IMR-90 (cell line): ENCODE data around the gene PIP5K1B. TPM values are rescaled to one million over a fixed set of nuclear protein-coding genes. Genes with fewer than 3 reads are reported as not detected.

Experiments used
- ATAC-seq: fragments of 200-7000 bp; cut with Tn5 transposase; 2 replicates; pipeline ENCODE4 v1.9.1; 2020; ENCODE audit warnings: low read depth, mild to moderate bottlenecking, moderate library complexity
- BruUV-seq: library from RNA; stranded (reverse); fragments of 400-500 nt; replicated peaks from 2 replicates; lab custom pipeline; 2021; lab: Mats Ljungman, UMichigan
- CTCF ChIA-PET: fragments of 300-600 bp; formaldehyde crosslinking; extraction: SDS; loops from one replicate; lab custom pipeline; 2021; ENCODE audit warnings: antibody characterized with exemption; lab: Yijun Ruan, JAX
- POLR2A ChIA-PET: fragments of 300-600 bp; sonication (Branson Sonifier 250); formaldehyde crosslinking; loops from one replicate; lab custom pipeline; 2022; ENCODE audit warnings: antibody characterized with exemption; ENCODE audit not compliant: unreplicated experiment; lab: Charles Lee
- DNase-seq: peaks from one replicate; pipeline ENCODE4 v3.0.0; 2013
- H2AFZ ChIP-seq: replicated peaks from 2 replicates; pipeline ENCODE3; 2013; ENCODE audit warnings: low read length, mild to moderate bottlenecking; ENCODE audit not compliant: poor library complexity
- H2AK5ac ChIP-seq: 2 replicates; pipeline ENCODE4 v1.6.1; 2013; ENCODE audit warnings: low read depth, low read length, inconsistent platforms
- H2AK9ac ChIP-seq: replicated peaks from 2 replicates; pipeline ENCODE3; 2013; ENCODE audit warnings: mild to moderate bottlenecking, low read depth, low read length, moderate library complexity; ENCODE audit not compliant: poor library complexity
- H2BK120ac ChIP-seq: 2 replicates; pipeline ENCODE4 v1.6.1; 2013; ENCODE audit warnings: low read depth, low read length, inconsistent platforms
- H2BK15ac ChIP-seq: 3 replicates; pipeline ENCODE4 v1.6.1; 2013; ENCODE audit warnings: low read depth, low read length, inconsistent platforms
- H2BK20ac ChIP-seq: 2 replicates; pipeline ENCODE4 v1.6.1; 2013; ENCODE audit warnings: low read depth, mild to moderate bottlenecking, inconsistent platforms, low read length, moderate library complexity
- H2BK5ac ChIP-seq: 2 replicates; pipeline ENCODE4 v1.6.1; 2013; ENCODE audit warnings: mild to moderate bottlenecking, low read depth, low read length, inconsistent platforms; ENCODE audit not compliant: poor library complexity, severe bottlenecking
- H3K14ac ChIP-seq: replicated peaks from 2 replicates; pipeline ENCODE4 v1.6.1; 2013; ENCODE audit warnings: low read depth, low read length, inconsistent platforms
- H3K18ac ChIP-seq: 2 replicates; pipeline ENCODE4 v1.6.1; 2013; ENCODE audit warnings: low read depth, low read length, control low read depth
- H3K23ac ChIP-seq: 2 replicates; pipeline ENCODE4 v1.6.1; 2013; ENCODE audit warnings: low read depth, low read length, inconsistent platforms
- H3K27ac ChIP-seq: 2 replicates; pipeline ENCODE4 v1.5.1; 2013; ENCODE audit warnings: mild to moderate bottlenecking, control low read depth, low read length; ENCODE audit not compliant: insufficient read depth
- H3K27me3 ChIP-seq: 2 replicates; pipeline ENCODE4 v1.6.1; 2013; ENCODE audit warnings: low read length; ENCODE audit not compliant: control insufficient read depth, insufficient read depth
- H3K36me3 ChIP-seq: 2 replicates; pipeline ENCODE4 v1.6.1; 2013; ENCODE audit warnings: low read length, mixed read lengths; ENCODE audit not compliant: control insufficient read depth, insufficient read depth
- H3K4ac ChIP-seq: 2 replicates; pipeline ENCODE4 v1.6.1; 2013; ENCODE audit warnings: low read depth, low read length, inconsistent platforms
- H3K4me1 ChIP-seq: 2 replicates; pipeline ENCODE4 v1.6.1; 2013; ENCODE audit warnings: low read length, mixed read lengths; ENCODE audit not compliant: control insufficient read depth, insufficient read depth
- H3K4me2 ChIP-seq: 2 replicates; pipeline ENCODE4 v1.6.1; 2013; ENCODE audit warnings: low read depth, mild to moderate bottlenecking, control low read depth, low read length, moderate library complexity
- H3K4me3 ChIP-seq: 2 replicates; pipeline ENCODE4 v1.5.1; 2013; ENCODE audit warnings: low read depth, mild to moderate bottlenecking, control low read depth, low read length, moderate library complexity; ENCODE audit not compliant: insufficient read depth
- H3K56ac ChIP-seq: 2 replicates; pipeline ENCODE4 v1.6.1; 2013; ENCODE audit warnings: low read length, inconsistent platforms; ENCODE audit not compliant: insufficient read depth; ENCODE audit errors: extremely low read depth
- H3K79me1 ChIP-seq, 2 experiments: 2 replicates each; pipeline ENCODE4 v1.6.1; 2013; ENCODE audit warnings: low read length in 2 of 2, inconsistent platforms in 1 of 2, low read depth in 1 of 2
- H3K9ac ChIP-seq: 2 replicates; pipeline ENCODE4 v1.6.1; 2013; ENCODE audit warnings: low read depth, low read length, control low read depth
- H3K9me1 ChIP-seq: 2 replicates; pipeline ENCODE4 v1.6.1; 2013; ENCODE audit warnings: low read length, inconsistent platforms; ENCODE audit not compliant: insufficient read depth
- H3K9me3 ChIP-seq: 2 replicates; pipeline ENCODE4 v1.6.1; 2013; ENCODE audit warnings: low read length; ENCODE audit not compliant: control insufficient read depth, insufficient read depth
- H4K20me1 ChIP-seq: 2 replicates; pipeline ENCODE4 v1.6.1; 2013; ENCODE audit warnings: low read length, inconsistent platforms; ENCODE audit not compliant: insufficient read depth
- H4K5ac ChIP-seq: 2 replicates; pipeline ENCODE4 v1.6.1; 2013; ENCODE audit warnings: mild to moderate bottlenecking, low read depth, low read length, control low read depth
- H4K8ac ChIP-seq, 2 experiments: 2 replicates each; pipeline ENCODE4 v1.6.1; 2013; ENCODE audit warnings: low read depth in 2 of 2, low read length in 2 of 2, control low read depth in 1 of 2, inconsistent platforms in 1 of 2
- H4K91ac ChIP-seq: 2 replicates; pipeline ENCODE4 v1.6.1; 2013; ENCODE audit warnings: low read depth, low read length, inconsistent platforms; ENCODE audit not compliant: insufficient read depth
- BHLHE40 ChIP-seq: fragments of 150-350 bp; IDR thresholded peaks from 2 replicates; pipeline ENCODE4 v1.6.1; 2016; ENCODE audit warnings: mild to moderate bottlenecking, low read depth, low read length
- CEBPB ChIP-seq: IDR thresholded peaks from 2 replicates; pipeline ENCODE4 v1.6.1; 2012; ENCODE audit warnings: low read depth, low read length, improper control_type of control experiment
- FOS ChIP-seq: fragments of 150-350 bp; IDR thresholded peaks from 2 replicates; pipeline ENCODE4 v1.6.1; 2016; ENCODE audit warnings: low read depth, low read length
- RFX5 ChIP-seq: IDR thresholded peaks from 2 replicates; pipeline ENCODE4 v1.8.0; 2012; ENCODE audit warnings: low read depth, mild to moderate bottlenecking, low read length, moderate library complexity
- USF2 ChIP-seq: fragments of 150-350 bp; IDR thresholded peaks from 2 replicates; pipeline ENCODE4 v1.6.1; 2017; ENCODE audit warnings: mild to moderate bottlenecking, antibody characterized with exemption, low read length, low read depth
- WGBS, 2 experiments: methylation state at CpG; one replicate each; pipeline versions ENCODE4 v1.1.5 to v1.1.7; 2013; ENCODE audit warnings: missing lambda C conversion rate in 2 of 2; ENCODE audit not compliant: insufficient read length in 1 of 2; ENCODE audit errors: extremely low coverage in 2 of 2; 5-methylcytosine and 5-hydroxymethylcytosine counted together
- dilution Hi-C: fragments of 300-500 bp; cut with HindIII; formaldehyde crosslinking; loops from one replicate; pipeline ENCODE4 v1.14.3; 2018; ENCODE audit warnings: low sequenced_read_pairs; ENCODE audit not compliant: unreplicated experiment
- in situ Hi-C: fragments of 300-500 bp; cut with MboI; formaldehyde crosslinking; loops from 3 replicates; pipeline ENCODE4 v1.14.3; 2019; ENCODE audit warnings: low sequenced_read_pairs, inconsistent platforms, mixed read lengths
- intact Hi-C: fragments of 100-400 bp; cut with micrococcal nuclease; formaldehyde crosslinking; loops from 2 replicates; pipeline ENCODE4 v1.10.0; 2022
- polyA plus RNA-seq, 3 experiments: library from polyadenylated mRNA; depleted of rRNA; stranded (reverse); fragments of >200 nt; gene quantifications; 2 replicates each; pipeline ENCODE4 v1.2.3, GENCODE V29; 2012; ENCODE audit warnings: low replicate concordance in 1 of 3
- total RNA-seq: library from RNA; depleted of rRNA; stranded (reverse); fragments of >200 nt; gene quantifications from 2 replicates; pipeline ENCODE4 v1.2.3, GENCODE V29; 2012

Gene PIP5K1B
- total and polyA plus RNA-seq, 2 of the 4 experiments (the other 2 are of a cell fraction): not detected

GRCh38 chr9:68726489-68726888 lies 21.4 kb downstream of the PIP5K1B start:
- Histone ChIP-seq H4K8ac (no peak overlapping the region), H4K20me1 (no peaks in the 10 kb centered on the region), H2BK15ac (no peak overlapping the region), H2BK120ac (no peak overlapping the region), H3K4me3 (no peak overlapping the region), H3K18ac (no peak overlapping the region), H3K9me1 (no peaks in the 10 kb centered on the region), H3K36me3 (no peaks in the 10 kb centered on the region), H2AFZ (no peak overlapping the region), H3K9me3 (no peaks in the 10 kb centered on the region), H3K56ac (no peak overlapping the region), H4K5ac (no peak overlapping the region), H3K27me3 (no peaks in the 10 kb centered on the region), H4K91ac (no peak overlapping the region), H3K4me2 (no peak overlapping the region), H2AK5ac (no peak overlapping the region), H3K79me1 (no peaks in the 10 kb centered on the region), H3K27ac (no peak overlapping the region), H3K14ac (no peak overlapping the region), H3K4me1 (no peaks in the 10 kb centered on the region), H3K9ac (no peak overlapping the region), H3K23ac (no peak overlapping the region), H3K4ac (no peak overlapping the region), H2BK20ac (no peak overlapping the region), H2BK5ac (no peak overlapping the region), H2AK9ac (no peak overlapping the region)
- CTCF ChIA-PET: no interaction called here
- DNase-seq (no peak), ATAC-seq (no peak)
- in situ Hi-C loops (no loop called here), intact Hi-C loops (loop anchor here (5.0 kb wide), 1 partner anchor 121 kb away; no protein-coding TSS in a partner anchor), dilution Hi-C loops (no loop called here)
- TF ChIP-seq FOS (no peak), RFX5 (no peak), USF2 (no peak), CEBPB (no peak), BHLHE40 (no peak)
- no TSS peak for BruUV-seq
- POLR2A ChIA-PET: no interaction called here
- no CpG with 5 or more reads among the region's 5 CpGs for WGBS, 2 experiments
